Measurements from ENCODE around the gene PPP1R14C. TPM values are rescaled to one million over a fixed set of nuclear protein-coding genes. Genes with fewer than 3 reads are reported as not detected.

Gene PPP1R14C
- total and polyA plus RNA-seq, 2 donors (not counting 3 experiments of a cell fraction or from before 2014, with no cell fraction given): not detected

DNA sequence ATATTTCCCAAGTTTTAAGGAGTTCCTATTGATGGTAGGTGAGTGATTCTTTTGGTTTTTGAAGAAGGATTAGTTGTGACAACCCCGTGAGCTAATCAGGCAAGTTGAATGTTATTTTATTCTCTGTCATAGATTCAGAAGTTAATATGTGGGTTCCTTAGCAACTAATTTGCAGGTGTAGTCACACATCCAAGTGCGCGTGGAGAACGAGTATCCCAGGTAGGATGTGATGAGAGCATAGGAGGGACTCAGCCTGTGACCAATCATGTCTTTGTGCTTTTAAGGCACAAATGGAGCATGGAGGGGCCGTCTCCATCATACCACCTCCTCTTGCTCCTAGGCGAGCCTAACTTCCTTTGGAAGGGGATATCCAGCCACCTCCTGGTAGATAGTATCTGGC, 41.1 kb downstream of the PPP1R14C start:
- Histone ChIP-seq H3K27ac (ENCODE audit: insufficient read depth, low read depth, low read length) (no peak overlapping the region), H3K79me2 (ENCODE audit: control insufficient read depth, insufficient read depth, low read length) (no peaks in the 10 kb centered on the region), H3K9me3 (replicated peaks; ENCODE audit: control insufficient read depth, insufficient read depth, low read length) (no peaks in the 10 kb centered on the region), H4K20me1 (replicated peaks; ENCODE audit: control insufficient read depth, extremely low read depth, insufficient read depth, low read length) (no peaks in the 10 kb centered on the region), H2AFZ (ENCODE audit: low read depth, low read length) (no peak overlapping the region), H3K9me1 (replicated peaks; ENCODE audit: control insufficient read depth, extremely low read depth, insufficient read depth, low read length) (no peaks in the 10 kb centered on the region), H3K36me3 (ENCODE audit: control insufficient read depth in 2 of 2, extremely low read depth in 1 of 2, insufficient read depth in 2 of 2, low read length in 2 of 2) (no peaks in the 10 kb centered on the region), H3K4me3 (replicated peaks in 1 of 3; ENCODE audit: insufficient read depth in 1 of 3, low read depth in 1 of 3, low read length in 3 of 3) (no peak overlapping the region), H3K27me3 (ENCODE audit: control insufficient read depth in 2 of 2, insufficient read depth in 2 of 2, low read length in 2 of 2) (peaks cover 0 to 2% of the 10 kb centered on the region in 2 experiments), H3K4me2 (ENCODE audit: insufficient read depth, low read length) (no peak overlapping the region), H3K9ac (replicated peaks; ENCODE audit: extremely low read depth, insufficient read depth, low read length) (no peak overlapping the region), H3K4me1 (ENCODE audit: control insufficient read depth, extremely low read depth, insufficient read depth, low read length) (no peaks in the 10 kb centered on the region)
- FAIRE-seq (no peak), DNase-seq (ENCODE audit: low read depth, low spot score) (no peak)
- POLR2A ChIA-PET: no interaction called here
- intact Hi-C loops (cut with micrococcal nuclease): no loop called here
- BruUV-seq (replicated peaks): no TSS peak
- CTCF ChIA-PET: interaction anchor here (0.7 kb wide), 1 partner anchor 9 kb away, joined by 3 read pairs; no protein-coding TSS in a partner anchor
- TF ChIP-seq JUN (IDR thresholded peaks at IDR 0.05; ENCODE audit: borderline replicate concordance, insufficient read depth, insufficient read length, low read depth): no peak
- TF ChIP-seq POLR2AphosphoS5 (IDR thresholded peaks at IDR 0.05; ENCODE audit: insufficient read depth, low read depth, low read length): no peak
- TF ChIP-seq POLR2A (IDR thresholded peaks at IDR 0.05; ENCODE audit: low read depth, low read length): no peak
- dilution Hi-C loops (cut with MboI; ENCODE audit: extremely low pct_ligation_motif_present, low sequenced_read_pairs): no loop called here

GRCh38 chr6:150184850-150185731, 42.2 kb downstream of the PPP1R14C start:
- Histone ChIP-seq H3K4me1 (ENCODE audit: control insufficient read depth, extremely low read depth, insufficient read depth, low read length) (no peaks in the 10 kb centered on the region), H3K27ac (ENCODE audit: insufficient read depth, low read depth, low read length) (no peak overlapping the region), H3K4me2 (ENCODE audit: insufficient read depth, low read length) (no peak overlapping the region), H3K79me2 (ENCODE audit: control insufficient read depth, insufficient read depth, low read length) (no peaks in the 10 kb centered on the region), H3K27me3 (ENCODE audit: control insufficient read depth in 2 of 2, insufficient read depth in 2 of 2, low read length in 2 of 2) (peaks cover 0 to 2% of the 10 kb centered on the region in 2 experiments), H3K9ac (replicated peaks; ENCODE audit: extremely low read depth, insufficient read depth, low read length) (no peak overlapping the region), H2AFZ (ENCODE audit: low read depth, low read length) (no peak overlapping the region), H4K20me1 (replicated peaks; ENCODE audit: control insufficient read depth, extremely low read depth, insufficient read depth, low read length) (no peaks in the 10 kb centered on the region), H3K4me3 (replicated peaks in 1 of 3; ENCODE audit: insufficient read depth in 1 of 3, low read depth in 1 of 3, low read length in 3 of 3) (no peak overlapping the region), H3K36me3 (ENCODE audit: control insufficient read depth in 2 of 2, extremely low read depth in 1 of 2, insufficient read depth in 2 of 2, low read length in 2 of 2) (no peaks in the 10 kb centered on the region), H3K9me3 (replicated peaks; ENCODE audit: control insufficient read depth, insufficient read depth, low read length) (no peaks in the 10 kb centered on the region), H3K9me1 (replicated peaks; ENCODE audit: control insufficient read depth, extremely low read depth, insufficient read depth, low read length) (no peaks in the 10 kb centered on the region)
- BruUV-seq (replicated peaks): no TSS peak
- intact Hi-C loops (cut with micrococcal nuclease) (no loop called here), dilution Hi-C loops (cut with MboI; ENCODE audit: extremely low pct_ligation_motif_present, low sequenced_read_pairs) (no loop called here)
- CTCF ChIA-PET: no interaction called here
- DNase-seq (ENCODE audit: low read depth, low spot score) (no peak), FAIRE-seq (no peak)
- POLR2A ChIA-PET: no interaction called here
- TF ChIP-seq, protein P1, sequence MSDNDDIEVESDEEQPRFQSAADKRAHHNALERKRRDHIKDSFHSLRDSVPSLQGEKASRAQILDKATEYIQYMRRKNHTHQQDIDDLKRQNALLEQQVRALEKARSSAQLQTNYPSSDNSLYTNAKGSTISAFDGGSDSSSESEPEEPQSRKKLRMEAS (IDR thresholded peaks at IDR 0.05; ENCODE audit: insufficient read depth, insufficient read length): no peak
- TF ChIP-seq POLR2AphosphoS5 (IDR thresholded peaks at IDR 0.05; ENCODE audit: insufficient read depth, low read depth, low read length): no peak
- TF ChIP-seq POLR2A (IDR thresholded peaks at IDR 0.05; ENCODE audit: low read depth, low read length): no peak
- TF ChIP-seq JUN (IDR thresholded peaks at IDR 0.05; ENCODE audit: borderline replicate concordance, insufficient read depth, insufficient read length, low read depth): no peak
- no peak for TF ChIP-seq CTCF (IDR thresholded peaks at IDR 0.05; ENCODE audit: extremely low read depth in 1 of 2, insufficient read depth in 1 of 2, low read depth in 1 of 2, low read length in 2 of 2)
- TF ChIP-seq FOS (IDR thresholded peaks at IDR 0.05; ENCODE audit: borderline replicate concordance, insufficient read depth, low read length): no peak
- TF ChIP-seq EZH2 (IDR thresholded peaks at IDR 0.05; ENCODE audit: borderline replicate concordance, low read depth, low read length, severe bottlenecking): no peak
- no peak for TF ChIP-seq MYC (IDR thresholded peaks at IDR 0.05; ENCODE audit: low read depth, low read length)
- TF ChIP-seq GATA2 (IDR thresholded peaks at IDR 0.05; ENCODE audit: insufficient read depth, insufficient read length, low read depth, low read length): no peak

Data from endothelial cell of umbilical vein (primary cell).